SK-N-SH treated with all-trans-retinoic acid at 6 μM for 48 hours (cell line): ENCODE data around the gene ORM1.
A peak's percentile ranks its signal among the peaks of the same experiment; 100 is the strongest.

Experiments used
- ATAC-seq: fragments of 200-7000 bp; cut with Tn5 transposase; 3 replicates; pipeline ENCODE4 v1.9.1; 2020; ENCODE audit warnings: mild to moderate bottlenecking, moderate library complexity
- ARNTL ChIP-seq: fragments of 450-650 bp; formaldehyde crosslinking; IDR thresholded peaks from 2 replicates; pipeline ENCODE4 v1.5.0; 2020; ENCODE audit warnings: low read depth, mild to moderate bottlenecking, moderate library complexity, borderline replicate concordance
- BACH2 ChIP-seq: fragments of 250-450 bp; sonication (Bioruptor Pico); IDR thresholded peaks from 2 replicates; pipeline ENCODE4 v1.9.0; 2021; ENCODE audit warnings: mild to moderate bottlenecking, borderline replicate concordance
- CSDC2 ChIP-seq: fragments of 250-450 bp; sonication (Bioruptor Pico); IDR thresholded peaks from 2 replicates; pipeline ENCODE4 v1.5.0; 2020; ENCODE audit warnings: mild to moderate bottlenecking, moderate library complexity
- CSRNP3 ChIP-seq: fragments of 250-450 bp; sonication (Bioruptor Pico); IDR thresholded peaks from 2 replicates; pipeline ENCODE4 v1.5.1; 2021; ENCODE audit warnings: mild to moderate bottlenecking, moderate library complexity
- ESRRG ChIP-seq: fragments of 250-450 bp; sonication (Bioruptor Pico); IDR thresholded peaks from 2 replicates; pipeline ENCODE4 v1.6.1; 2021; ENCODE audit warnings: mild to moderate bottlenecking
- GLIS3 ChIP-seq: fragments of 250-450 bp; sonication (Bioruptor Pico); IDR thresholded peaks from 2 replicates; pipeline ENCODE4 v1.5.0; 2020; ENCODE audit warnings: mild to moderate bottlenecking, moderate library complexity
- ISL1 ChIP-seq: fragments of 250-450 bp; sonication (Bioruptor Pico); IDR thresholded peaks from 2 replicates; pipeline ENCODE4 v2.1.2; 2022; ENCODE audit warnings: mild to moderate bottlenecking, moderate library complexity
- OSR1 ChIP-seq: fragments of 250-450 bp; sonication (Bioruptor Pico); IDR thresholded peaks from 2 replicates; pipeline ENCODE4 v1.8.0; 2022; ENCODE audit warnings: moderate library complexity, mild to moderate bottlenecking, inconsistent platforms
- PATZ1 ChIP-seq: fragments of 250-450 bp; sonication (Bioruptor Pico); IDR thresholded peaks from 2 replicates; pipeline ENCODE4 v1.8.0; 2020; ENCODE audit warnings: mild to moderate bottlenecking, moderate library complexity, borderline replicate concordance
- PPARA ChIP-seq: fragments of 250-450 bp; sonication (Bioruptor Pico); IDR thresholded peaks from 2 replicates; pipeline ENCODE4 v1.5.0; 2020; ENCODE audit warnings: mild to moderate bottlenecking, borderline replicate concordance
- RARB ChIP-seq: fragments of 250-450 bp; sonication (Bioruptor Pico); IDR thresholded peaks from 2 replicates; pipeline ENCODE4 v1.8.0; 2021; ENCODE audit warnings: mild to moderate bottlenecking, moderate library complexity
- SNAI2 ChIP-seq: fragments of 250-450 bp; sonication (Bioruptor Pico); IDR thresholded peaks from 2 replicates; pipeline ENCODE4 v1.5.0; 2020; ENCODE audit warnings: mild to moderate bottlenecking, moderate library complexity
- TCF4 ChIP-seq: fragments of 250-450 bp; sonication (Bioruptor Pico); IDR thresholded peaks from 2 replicates; pipeline ENCODE4 v1.8.0; 2021; ENCODE audit warnings: mild to moderate bottlenecking, moderate library complexity, borderline replicate concordance
- TOX ChIP-seq: fragments of 250-450 bp; sonication (Bioruptor Pico); IDR thresholded peaks from 2 replicates; pipeline ENCODE4 v1.8.0; 2021; ENCODE audit warnings: mild to moderate bottlenecking, moderate library complexity, borderline replicate concordance
- ZC3H10 ChIP-seq: fragments of 250-450 bp; sonication (Bioruptor Pico); IDR thresholded peaks from 2 replicates; pipeline ENCODE4 v1.5.1; 2021; ENCODE audit warnings: mild to moderate bottlenecking, moderate library complexity
- ZFP3 ChIP-seq: fragments of 250-450 bp; sonication (Bioruptor Pico); IDR thresholded peaks from 2 replicates; pipeline ENCODE4 v1.5.0; 2020; ENCODE audit warnings: mild to moderate bottlenecking, moderate library complexity
- ZFP30 ChIP-seq: fragments of 450-650 bp; formaldehyde crosslinking; IDR thresholded peaks from 2 replicates; pipeline ENCODE4 v1.5.0; 2022; ENCODE audit warnings: mild to moderate bottlenecking, moderate library complexity
- ZNF70 ChIP-seq: fragments of 450-650 bp; formaldehyde crosslinking; IDR thresholded peaks from 2 replicates; pipeline ENCODE4 v1.5.0; 2020; ENCODE audit warnings: mild to moderate bottlenecking, moderate library complexity
- ZNF8 ChIP-seq: fragments of 450-650 bp; formaldehyde crosslinking; IDR thresholded peaks from 2 replicates; pipeline ENCODE4 v1.5.0; 2020; ENCODE audit warnings: mild to moderate bottlenecking, moderate library complexity
- TF ChIP-seq, protein P1 (sequence below): fragments of 250-450 bp; sonication (Bioruptor Pico); IDR thresholded peaks from 2 replicates; pipeline ENCODE4 v1.8.0; 2021; ENCODE audit warnings: low read depth, mild to moderate bottlenecking, moderate library complexity, borderline replicate concordance
- TF ChIP-seq, protein P2 (sequence below): fragments of 250-450 bp; sonication (Bioruptor Pico); IDR thresholded peaks from 2 replicates; pipeline ENCODE4 v1.5.1; 2020; ENCODE audit warnings: low read depth, mild to moderate bottlenecking, moderate library complexity
- TF ChIP-seq, protein P3 (sequence below): fragments of 250-450 bp; sonication (Bioruptor Pico); IDR thresholded peaks from 2 replicates; pipeline ENCODE4 v1.5.0; 2020; ENCODE audit warnings: mild to moderate bottlenecking, moderate library complexity

ORM1 gene

GRCh38 chr9:114290561-114290986 is 32.3 kb upstream of the ORM1 start:
- TF ChIP-seq ESRRG (CRISPR knock-in tag), result no peak
- no peak for TF ChIP-seq PATZ1 (CRISPR knock-in tag)
- TF ChIP-seq ZNF8, result no peak
- TF ChIP-seq CSDC2, result no peak
- no peak for TF ChIP-seq ISL1
- TF ChIP-seq SNAI2 (CRISPR knock-in tag), result no peak
- TF ChIP-seq TOX, result no peak
- TF ChIP-seq, protein P1, sequence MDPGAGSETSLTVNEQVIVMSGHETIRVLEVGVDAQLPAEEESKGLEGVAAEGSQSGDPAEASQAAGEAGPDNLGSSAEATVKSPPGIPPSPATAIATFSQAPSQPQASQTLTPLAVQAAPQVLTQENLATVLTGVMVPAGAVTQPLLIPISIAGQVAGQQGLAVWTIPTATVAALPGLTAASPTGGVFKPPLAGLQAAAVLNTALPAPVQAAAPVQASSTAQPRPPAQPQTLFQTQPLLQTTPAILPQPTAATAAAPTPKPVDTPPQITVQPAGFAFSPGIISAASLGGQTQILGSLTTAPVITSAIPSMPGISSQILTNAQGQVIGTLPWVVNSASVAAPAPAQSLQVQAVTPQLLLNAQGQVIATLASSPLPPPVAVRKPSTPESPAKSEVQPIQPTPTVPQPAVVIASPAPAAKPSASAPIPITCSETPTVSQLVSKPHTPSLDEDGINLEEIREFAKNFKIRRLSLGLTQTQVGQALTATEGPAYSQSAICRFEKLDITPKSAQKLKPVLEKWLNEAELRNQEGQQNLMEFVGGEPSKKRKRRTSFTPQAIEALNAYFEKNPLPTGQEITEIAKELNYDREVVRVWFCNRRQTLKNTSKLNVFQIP, result no peak
- TF ChIP-seq BACH2 (CRISPR knock-in tag), result no peak
- TF ChIP-seq ARNTL (CRISPR knock-in tag), result no peak
- no peak for TF ChIP-seq ZNF70 (CRISPR knock-in tag)
- no peak for TF ChIP-seq ZC3H10
- no peak for TF ChIP-seq ZFP3
- no peak for TF ChIP-seq PPARA (CRISPR knock-in tag)
- no peak for TF ChIP-seq GLIS3 (CRISPR knock-in tag)
- TF ChIP-seq CSRNP3 (CRISPR knock-in tag), result no peak
- TF ChIP-seq ZFP30 (CRISPR knock-in tag), result no peak
- TF ChIP-seq, protein P2, sequence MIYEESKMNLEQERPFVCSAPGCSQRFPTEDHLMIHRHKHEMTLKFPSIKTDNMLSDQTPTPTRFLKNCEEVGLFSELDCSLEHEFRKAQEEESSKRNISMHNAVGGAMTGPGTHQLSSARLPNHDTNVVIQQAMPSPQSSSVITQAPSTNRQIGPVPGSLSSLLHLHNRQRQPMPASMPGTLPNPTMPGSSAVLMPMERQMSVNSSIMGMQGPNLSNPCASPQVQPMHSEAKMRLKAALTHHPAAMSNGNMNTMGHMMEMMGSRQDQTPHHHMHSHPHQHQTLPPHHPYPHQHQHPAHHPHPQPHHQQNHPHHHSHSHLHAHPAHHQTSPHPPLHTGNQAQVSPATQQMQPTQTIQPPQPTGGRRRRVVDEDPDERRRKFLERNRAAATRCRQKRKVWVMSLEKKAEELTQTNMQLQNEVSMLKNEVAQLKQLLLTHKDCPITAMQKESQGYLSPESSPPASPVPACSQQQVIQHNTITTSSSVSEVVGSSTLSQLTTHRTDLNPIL (CRISPR knock-in tag), result no peak
- TF ChIP-seq TCF4 (CRISPR knock-in tag), result no peak
- peak; percentile 25 for ATAC-seq

GRCh38 chr9:114291064-114291474 is 31.8 kb upstream of the ORM1 start:
- ATAC-seq, result peak; percentile 72
- TF ChIP-seq OSR1 (CRISPR knock-in tag) (no peak), ESRRG (CRISPR knock-in tag) (no peak), ZFP3 (no peak), PATZ1 (CRISPR knock-in tag) (no peak), TCF4 (CRISPR knock-in tag) (no peak), SNAI2 (CRISPR knock-in tag) (no peak), GLIS3 (CRISPR knock-in tag) (no peak), ISL1 (no peak), PPARA (CRISPR knock-in tag) (no peak), BACH2 (CRISPR knock-in tag) (no peak), CSRNP3 (CRISPR knock-in tag) (no peak), ZNF8 (no peak), ZFP30 (CRISPR knock-in tag) (no peak), RARB (CRISPR knock-in tag) (no peak)
- TF ChIP-seq, protein P3, sequence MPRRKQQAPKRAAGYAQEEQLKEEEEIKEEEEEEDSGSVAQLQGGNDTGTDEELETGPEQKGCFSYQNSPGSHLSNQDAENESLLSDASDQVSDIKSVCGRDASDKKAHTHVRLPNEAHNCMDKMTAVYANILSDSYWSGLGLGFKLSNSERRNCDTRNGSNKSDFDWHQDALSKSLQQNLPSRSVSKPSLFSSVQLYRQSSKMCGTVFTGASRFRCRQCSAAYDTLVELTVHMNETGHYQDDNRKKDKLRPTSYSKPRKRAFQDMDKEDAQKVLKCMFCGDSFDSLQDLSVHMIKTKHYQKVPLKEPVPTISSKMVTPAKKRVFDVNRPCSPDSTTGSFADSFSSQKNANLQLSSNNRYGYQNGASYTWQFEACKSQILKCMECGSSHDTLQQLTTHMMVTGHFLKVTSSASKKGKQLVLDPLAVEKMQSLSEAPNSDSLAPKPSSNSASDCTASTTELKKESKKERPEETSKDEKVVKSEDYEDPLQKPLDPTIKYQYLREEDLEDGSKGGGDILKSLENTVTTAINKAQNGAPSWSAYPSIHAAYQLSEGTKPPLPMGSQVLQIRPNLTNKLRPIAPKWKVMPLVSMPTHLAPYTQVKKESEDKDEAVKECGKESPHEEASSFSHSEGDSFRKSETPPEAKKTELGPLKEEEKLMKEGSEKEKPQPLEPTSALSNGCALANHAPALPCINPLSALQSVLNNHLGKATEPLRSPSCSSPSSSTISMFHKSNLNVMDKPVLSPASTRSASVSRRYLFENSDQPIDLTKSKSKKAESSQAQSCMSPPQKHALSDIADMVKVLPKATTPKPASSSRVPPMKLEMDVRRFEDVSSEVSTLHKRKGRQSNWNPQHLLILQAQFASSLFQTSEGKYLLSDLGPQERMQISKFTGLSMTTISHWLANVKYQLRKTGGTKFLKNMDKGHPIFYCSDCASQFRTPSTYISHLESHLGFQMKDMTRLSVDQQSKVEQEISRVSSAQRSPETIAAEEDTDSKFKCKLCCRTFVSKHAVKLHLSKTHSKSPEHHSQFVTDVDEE (CRISPR knock-in tag), result no peak
- TF ChIP-seq, protein P2 (CRISPR knock-in tag), result no peak
- TF ChIP-seq, protein P1, result no peak
- TF ChIP-seq, all 23 proteins: peak for 0
